ENCODE measurements around the gene ARID1B.

The ARID1B gene

GRCh38 chr6:157021344-157021992, 244.3 kb downstream of the ARID1B start:
- peak; percentile 67 for DNase-seq (ENCODE audit: low read depth)
- TF ChIP-seq, protein P1, sequence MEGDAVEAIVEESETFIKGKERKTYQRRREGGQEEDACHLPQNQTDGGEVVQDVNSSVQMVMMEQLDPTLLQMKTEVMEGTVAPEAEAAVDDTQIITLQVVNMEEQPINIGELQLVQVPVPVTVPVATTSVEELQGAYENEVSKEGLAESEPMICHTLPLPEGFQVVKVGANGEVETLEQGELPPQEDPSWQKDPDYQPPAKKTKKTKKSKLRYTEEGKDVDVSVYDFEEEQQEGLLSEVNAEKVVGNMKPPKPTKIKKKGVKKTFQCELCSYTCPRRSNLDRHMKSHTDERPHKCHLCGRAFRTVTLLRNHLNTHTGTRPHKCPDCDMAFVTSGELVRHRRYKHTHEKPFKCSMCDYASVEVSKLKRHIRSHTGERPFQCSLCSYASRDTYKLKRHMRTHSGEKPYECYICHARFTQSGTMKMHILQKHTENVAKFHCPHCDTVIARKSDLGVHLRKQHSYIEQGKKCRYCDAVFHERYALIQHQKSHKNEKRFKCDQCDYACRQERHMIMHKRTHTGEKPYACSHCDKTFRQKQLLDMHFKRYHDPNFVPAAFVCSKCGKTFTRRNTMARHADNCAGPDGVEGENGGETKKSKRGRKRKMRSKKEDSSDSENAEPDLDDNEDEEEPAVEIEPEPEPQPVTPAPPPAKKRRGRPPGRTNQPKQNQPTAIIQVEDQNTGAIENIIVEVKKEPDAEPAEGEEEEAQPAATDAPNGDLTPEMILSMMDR (IDR thresholded peaks at IDR 0.05; ENCODE audit: control insufficient read depth, insufficient read depth, low read depth, low read length, missing control alignments), result peak; percentile 24
- peak overlapping the region; percentile 84 for H3K4me3 ChIP-seq (ENCODE audit: control insufficient read depth, low read depth, low read length)

DNA sequence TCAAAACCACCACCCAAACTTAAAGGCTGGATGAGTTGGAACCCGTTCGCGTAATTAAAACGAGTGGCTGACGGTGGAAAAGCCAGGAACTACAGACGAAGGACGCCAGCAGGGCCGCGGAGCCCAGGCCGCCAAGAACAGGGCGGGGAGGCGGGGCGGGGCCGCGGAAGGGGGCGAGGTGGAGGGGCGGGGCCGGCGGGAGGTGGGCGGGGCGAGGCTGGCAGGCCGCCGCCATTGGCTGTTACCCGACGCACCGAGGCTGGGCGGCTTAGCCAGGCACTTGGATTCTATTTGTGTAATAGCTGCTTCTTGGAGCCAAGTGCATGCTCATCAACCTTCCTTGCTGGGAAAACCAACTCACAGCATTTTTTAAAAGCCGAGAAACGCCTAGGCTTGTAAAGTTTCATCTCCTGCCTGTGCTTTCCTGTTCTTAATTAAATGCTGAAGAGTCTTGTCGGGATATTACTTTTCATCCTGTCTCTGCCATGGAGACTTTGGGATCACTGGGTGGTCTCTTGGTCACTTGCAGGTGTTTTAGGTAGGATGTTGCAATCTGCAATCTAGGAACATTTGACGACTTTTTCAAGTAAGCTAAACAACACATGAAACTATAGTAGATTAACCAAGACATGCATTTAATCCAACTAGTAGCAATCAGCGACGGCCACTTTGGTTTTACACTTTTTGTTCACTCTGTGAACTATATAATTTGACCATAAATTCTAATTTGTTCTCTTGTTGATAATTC, 245.0 kb downstream of the ARID1B start:
- TF ChIP-seq, protein P1 (IDR thresholded peaks at IDR 0.05; ENCODE audit: control insufficient read depth, insufficient read depth, low read depth, low read length, missing control alignments), result no peak
- H3K4me3 ChIP-seq (ENCODE audit: control insufficient read depth, low read depth, low read length), result peak overlapping the region; percentile 84
- peak; percentile 89 for DNase-seq (ENCODE audit: low read depth)

GRCh38 chr6:157023958-157024357, 246.8 kb downstream of the ARID1B start:
- H3K4me3 ChIP-seq (ENCODE audit: control insufficient read depth, low read depth, low read length), result no peak overlapping the region
- TF ChIP-seq, protein P1 (IDR thresholded peaks at IDR 0.05; ENCODE audit: control insufficient read depth, insufficient read depth, low read depth, low read length, missing control alignments), result peak; percentile 7
- no peak for DNase-seq (ENCODE audit: low read depth)

DNA sequence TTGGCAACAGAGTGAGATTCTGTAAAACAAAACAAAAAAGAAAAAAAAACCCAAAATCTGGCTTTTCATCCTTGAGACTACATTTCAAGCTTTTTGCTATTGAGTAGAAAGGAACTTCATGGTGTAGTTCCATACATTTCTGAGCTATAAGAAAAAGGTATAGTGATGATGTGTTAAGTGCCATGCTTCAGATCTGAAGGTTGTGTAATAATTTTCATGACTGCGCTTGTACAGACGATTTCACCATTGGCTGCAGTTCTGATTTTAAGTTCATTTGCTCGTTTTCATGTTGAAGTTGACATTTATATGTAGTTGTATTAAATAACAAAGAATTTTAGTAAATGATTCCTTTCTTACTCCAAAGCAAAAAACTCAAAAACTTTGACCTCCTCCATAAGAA, 247.6 kb downstream of the ARID1B start:
- no peak overlapping the region for H3K4me3 ChIP-seq (ENCODE audit: control insufficient read depth, low read depth, low read length)
- TF ChIP-seq, protein P1 (IDR thresholded peaks at IDR 0.05; ENCODE audit: control insufficient read depth, insufficient read depth, low read depth, low read length, missing control alignments), result no peak
- no peak for DNase-seq (ENCODE audit: low read depth)

- TF ChIP-seq, protein P1 (IDR thresholded peaks at IDR 0.05; ENCODE audit: control insufficient read depth, insufficient read depth, low read depth, low read length, missing control alignments), result no peak
- DNase-seq (ENCODE audit: low read depth), result no peak
- no peak overlapping the region for H3K4me3 ChIP-seq (ENCODE audit: control insufficient read depth, low read depth, low read length)
Observed at GRCh38 chr6:157025437-157025836, 248.3 kb downstream of the ARID1B start.

- DNase-seq (ENCODE audit: low read depth), result no peak
- H3K4me3 ChIP-seq (ENCODE audit: control insufficient read depth, low read depth, low read length), result no peak overlapping the region
- TF ChIP-seq, protein P1 (IDR thresholded peaks at IDR 0.05; ENCODE audit: control insufficient read depth, insufficient read depth, low read depth, low read length, missing control alignments), result no peak
Observed at GRCh38 chr6:157029980-157030690, 253.0 kb downstream of the ARID1B start.
